DMS153 (cell line): ENCODE results near the gene MAN1A1.

Experiments used
- DNase-seq: peaks from one replicate; lab custom pipeline; 2025; lab: John Stamatoyannopoulos, UW

The MAN1A1 gene

GRCh38 chr6:119195204-119195603 is 154.4 kb downstream of the MAN1A1 start:
- DNase-seq = no peak

GRCh38 chr6:119193707-119194106 is 155.9 kb downstream of the MAN1A1 start:
- no peak for DNase-seq

- no peak for DNase-seq
Observed at GRCh38 chr6:119192200-119192599, 157.4 kb downstream of the MAN1A1 start.

- DNase-seq = no peak
Observed at GRCh38 chr6:119190176-119190575, 159.4 kb downstream of the MAN1A1 start.

GRCh38 chr6:119189498-119189897 is 160.1 kb downstream of the MAN1A1 start:
- DNase-seq = no peak

- DNase-seq = no peak
Observed at GRCh38 chr6:119187596-119187995, 162.0 kb downstream of the MAN1A1 start.

GRCh38 chr6:119186490-119186889 is 163.1 kb downstream of the MAN1A1 start:
- DNase-seq = no peak

GRCh38 chr6:119184008-119184648 is 165.4 kb downstream of the MAN1A1 start:
- no peak for DNase-seq

- DNase-seq = no peak
Observed at GRCh38 chr6:119183457-119183856, 166.1 kb downstream of the MAN1A1 start.

- no peak for DNase-seq
Observed at GRCh38 chr6:119182875-119183274, 166.7 kb downstream of the MAN1A1 start.

GRCh38 chr6:119182216-119182803 is 167.3 kb downstream of the MAN1A1 start:
- DNase-seq = no peak

- DNase-seq = no peak
Observed at GRCh38 chr6:119181046-119181445, 168.5 kb downstream of the MAN1A1 start.

- no peak for DNase-seq
Observed at GRCh38 chr6:119179842-119180241, 169.7 kb downstream of the MAN1A1 start.

GRCh38 chr6:119179062-119179461 is 170.5 kb downstream of the MAN1A1 start:
- no peak for DNase-seq

- no peak for DNase-seq
Observed at GRCh38 chr6:119176445-119176844, 173.1 kb downstream of the MAN1A1 start.

- no peak for DNase-seq
Observed at GRCh38 chr6:119174879-119175817, 174.4 kb downstream of the MAN1A1 start.

- no peak for DNase-seq
Observed at GRCh38 chr6:119174085-119174445, 175.5 kb downstream of the MAN1A1 start.

- no peak for DNase-seq
Observed at GRCh38 chr6:119173249-119174084, 176.1 kb downstream of the MAN1A1 start.

- no peak for DNase-seq
Observed at GRCh38 chr6:119172824-119173223, 176.7 kb downstream of the MAN1A1 start.

GRCh38 chr6:119171864-119172588 is 177.5 kb downstream of the MAN1A1 start:
- DNase-seq = no peak

GRCh38 chr6:119171088-119171841 is 178.3 kb downstream of the MAN1A1 start:
- no peak for DNase-seq
